Esophagus muscularis mucosa (tissue), 4 donors: ENCODE measurements around the gene LMO7.

Experiments
- CTCF ChIP-seq, 3 experiments: fragments of 200-600 bp in 2 of 3; fragments of 450-650 bp in 1 of 3; sonication (generic) in 2 of 3; IDR thresholded peaks; one replicate each; pipeline ENCODE4 v1.5.1; 2017 to 2019; ENCODE audit warnings: antibody characterized with exemption in 3 of 3, mild to moderate bottlenecking in 2 of 3, moderate library complexity in 1 of 3
- EP300 ChIP-seq: sonication (generic); formaldehyde crosslinking; IDR thresholded peaks from one replicate; pipeline ENCODE4 v1.6.1; 2017; ENCODE audit warnings: antibody characterized with exemption
- POLR2A ChIP-seq: fragments of 450-650 bp; IDR thresholded peaks from one replicate; pipeline ENCODE4 v1.6.1; 2017; ENCODE audit warnings: antibody characterized with exemption, moderate library complexity, mild to moderate bottlenecking, low read depth
- POLR2AphosphoS5 ChIP-seq, 2 donors: sonication (generic); formaldehyde crosslinking; IDR thresholded peaks; one replicate each; pipeline ENCODE4 v1.6.1; 2017; ENCODE audit warnings: antibody characterized with exemption in 2 of 2

- TF ChIP-seq POLR2A = no peak
- no peak for TF ChIP-seq CTCF (IDR thresholded peaks at IDR 0.05)
- no peak for TF ChIP-seq POLR2AphosphoS5 (IDR thresholded peaks at IDR 0.05)
- TF ChIP-seq EP300 = no peak
Measured at GRCh38 chr13:75740031-75740430, 103.9 kb downstream of the LMO7 start.
